H9 (cell line): Measurements from ENCODE around the gene ANTXR2. TPM values are rescaled to one million over a fixed set of nuclear protein-coding genes. Genes with fewer than 3 reads are reported as not detected.
"Not testable (repeated sequence)": the region's sequence is repeated elsewhere in the genome, so short reads cannot be mapped to it uniquely, and the experiment has no call there.

Source experiments
- DNase-seq: peaks from one replicate; pipeline ENCODE4 v3.0.0-alpha.2; 2017
- H2AFZ ChIP-seq: one replicate; pipeline ENCODE4 v1.6.1; 2013; ENCODE audit warnings: mild to moderate bottlenecking, low read length, control low read depth, moderate library complexity
- H2AK5ac ChIP-seq: 2 replicates; pipeline ENCODE4 v1.6.1; 2013; ENCODE audit warnings: low read length, control low read depth, mixed read lengths; ENCODE audit not compliant: insufficient read length
- H2BK120ac ChIP-seq: one replicate; pipeline ENCODE4 v1.6.1; 2013; ENCODE audit warnings: low read depth, mild to moderate bottlenecking, low read length, control low read depth, inconsistent platforms; ENCODE audit not compliant: poor library complexity, severe bottlenecking
- H2BK12ac ChIP-seq: 2 replicates; pipeline ENCODE4 v1.6.1; 2013; ENCODE audit warnings: low read length, control low read depth, mixed read lengths, low read depth; ENCODE audit not compliant: insufficient read length
- H2BK15ac ChIP-seq: 2 replicates; pipeline ENCODE4 v1.6.1; 2013; ENCODE audit warnings: low read depth, low read length, control low read depth
- H2BK20ac ChIP-seq: one replicate; pipeline ENCODE4 v1.6.1; 2013; ENCODE audit warnings: low read depth, mild to moderate bottlenecking, low read length, control low read depth, inconsistent platforms; ENCODE audit not compliant: poor library complexity, severe bottlenecking
- H2BK5ac ChIP-seq: 2 replicates; pipeline ENCODE4 v1.6.1; 2013; ENCODE audit warnings: low read length, control low read depth, mixed read lengths; ENCODE audit not compliant: insufficient read length
- H3K14ac ChIP-seq: 2 replicates; pipeline ENCODE4 v1.6.1; 2013; ENCODE audit warnings: low read length, control low read depth; ENCODE audit not compliant: insufficient read depth
- H3K18ac ChIP-seq: 2 replicates; pipeline ENCODE4 v1.6.1; 2013; ENCODE audit warnings: low read depth, mild to moderate bottlenecking, mixed read lengths, low read length, control low read depth; ENCODE audit not compliant: insufficient read length
- H3K23ac ChIP-seq: 2 replicates; pipeline ENCODE4 v1.6.1; 2013; ENCODE audit warnings: low read length, control low read depth, mixed read lengths, low read depth; ENCODE audit not compliant: insufficient read length
- H3K23me2 ChIP-seq: 2 replicates; pipeline ENCODE4 v1.6.1; 2013; ENCODE audit warnings: low read depth, mild to moderate bottlenecking, mixed read lengths, low read length, control low read depth; ENCODE audit not compliant: insufficient read length, poor library complexity, severe bottlenecking
- H3K27ac ChIP-seq: 2 replicates; pipeline ENCODE4 v1.5.1; 2013; ENCODE audit warnings: low read length, control low read depth, mixed read lengths, low read depth; ENCODE audit not compliant: insufficient read length
- H3K27me3 ChIP-seq: 2 replicates; pipeline ENCODE4 v1.6.1; 2013; ENCODE audit warnings: low read length, control low read depth, inconsistent platforms; ENCODE audit not compliant: insufficient read depth
- H3K4ac ChIP-seq: 2 replicates; pipeline ENCODE4 v1.6.1; 2013; ENCODE audit warnings: low read depth, mild to moderate bottlenecking, control low read depth, inconsistent platforms, low read length, moderate library complexity
- H3K4me1 ChIP-seq: 2 replicates; pipeline ENCODE4 v1.6.1; 2013; ENCODE audit warnings: low read length, control low read depth, inconsistent platforms; ENCODE audit not compliant: insufficient read depth
- H3K4me2 ChIP-seq: 2 replicates; pipeline ENCODE4 v1.6.1; 2013; ENCODE audit warnings: low read length, control low read depth, mixed read lengths; ENCODE audit not compliant: insufficient read length, insufficient read depth
- H3K56ac ChIP-seq: 2 replicates; pipeline ENCODE4 v1.6.1; 2013; ENCODE audit warnings: low read depth, mild to moderate bottlenecking, mixed read lengths, low read length, control low read depth; ENCODE audit not compliant: insufficient read length
- H3K79me1 ChIP-seq: 2 replicates; pipeline ENCODE4 v1.6.1; 2013; ENCODE audit warnings: low read depth, mild to moderate bottlenecking, moderate library complexity, low read length, control low read depth, inconsistent platforms; ENCODE audit not compliant: insufficient read depth, poor library complexity, severe bottlenecking
- H3K79me2 ChIP-seq: 2 replicates; pipeline ENCODE4 v1.6.1; 2013; ENCODE audit warnings: low read length, control low read depth, inconsistent platforms; ENCODE audit not compliant: insufficient read depth
- H3K9ac ChIP-seq: 2 replicates; pipeline ENCODE4 v1.6.1; 2013; ENCODE audit warnings: low read length, control low read depth, mixed read lengths; ENCODE audit not compliant: insufficient read length; ENCODE audit errors: extremely low read depth
- H3K9me3 ChIP-seq: one replicate; pipeline ENCODE4 v1.6.1; 2013; ENCODE audit warnings: low read depth, low read length, inconsistent platforms; ENCODE audit not compliant: control insufficient read depth
- H3T11ph ChIP-seq: one replicate; pipeline ENCODE4 v1.6.1; 2013; ENCODE audit warnings: mild to moderate bottlenecking, low read length, control low read depth, inconsistent platforms
- H4K20me1 ChIP-seq: one replicate; pipeline ENCODE4 v1.6.1; 2013; ENCODE audit not compliant: control insufficient read depth, insufficient read length, insufficient read depth
- H4K5ac ChIP-seq: 2 replicates; pipeline ENCODE4 v1.6.1; 2013; ENCODE audit warnings: low read depth, mild to moderate bottlenecking, mixed read lengths, low read length, control low read depth; ENCODE audit not compliant: insufficient read length
- H4K8ac ChIP-seq: replicated peaks from 2 replicates; pipeline ENCODE4 v1.6.1; 2013; ENCODE audit warnings: low read length, control low read depth, mixed read lengths, low read depth; ENCODE audit not compliant: insufficient read length
- H4K91ac ChIP-seq: 2 replicates; pipeline ENCODE4 v1.6.1; 2013; ENCODE audit warnings: low read depth, mild to moderate bottlenecking, moderate library complexity, mixed read lengths, low read length, control low read depth; ENCODE audit not compliant: insufficient read length
- H3K27ac Mint-ChIP-seq, 3 experiments: 2 replicates in 2 of 3; 3 replicates in 1 of 3; pipeline ENCODE4 v1.8.0; 2020 to 2021; ENCODE audit warnings: mixed read lengths in 3 of 3, mild to moderate bottlenecking in 1 of 3, moderate library complexity in 1 of 3
- H3K27me3 Mint-ChIP-seq: 2 replicates; pipeline ENCODE4 v1.8.0; 2021; ENCODE audit warnings: low read depth, mild to moderate bottlenecking, moderate library complexity, mixed read lengths
- H3K36me3 Mint-ChIP-seq, 3 experiments: 2 replicates in 2 of 3; 3 replicates in 1 of 3; pipeline ENCODE4 v1.8.0; 2020 to 2021; ENCODE audit warnings: low read depth in 3 of 3, mixed read lengths in 3 of 3; ENCODE audit not compliant: insufficient read depth in 1 of 3
- H3K4me1 Mint-ChIP-seq, 2 experiments: 2 replicates each; pipeline ENCODE4 v1.8.0; 2020; ENCODE audit warnings: mixed read lengths in 2 of 2
- H3K4me3 Mint-ChIP-seq, 2 experiments: 2 replicates in 1 of 2; 3 replicates in 1 of 2; pipeline ENCODE4 v1.8.0; 2020 to 2021; ENCODE audit warnings: mild to moderate bottlenecking in 2 of 2, mixed read lengths in 2 of 2, moderate library complexity in 1 of 2
- H3K9me3 Mint-ChIP-seq, 2 experiments: 2 replicates in 1 of 2; 3 replicates in 1 of 2; pipeline ENCODE4 v1.8.0; 2020; ENCODE audit warnings: mild to moderate bottlenecking in 2 of 2, mixed read lengths in 2 of 2, moderate library complexity in 1 of 2
- WGBS: extraction: QIAGEN DNeasy Blood & Tissue Kit; methylation state at CpG from one replicate; pipeline ENCODE4 v1.1.7; 2013; ENCODE audit warnings: missing lambda C conversion rate, low lambda C conversion rate, mixed read lengths; ENCODE audit not compliant: insufficient read length; ENCODE audit errors: extremely low coverage; 5-methylcytosine and 5-hydroxymethylcytosine counted together
- total RNA-seq: library from RNA; stranded (reverse); gene quantifications from 2 replicates; pipeline ENCODE4 v1.2.1, GENCODE V29; 2021
- TF ChIP-seq, protein P1 (sequence below): fragments of 200-600 bp; sonication (generic); conservative IDR thresholded peaks from 3 replicates; pipeline ENCODE4 v1.8.0; 2021; ENCODE audit warnings: antibody characterized with exemption, mild to moderate bottlenecking

ANTXR2 gene
- total RNA-seq, 1 experiment from 2014 or later, result 4.7 TPM

DNA sequence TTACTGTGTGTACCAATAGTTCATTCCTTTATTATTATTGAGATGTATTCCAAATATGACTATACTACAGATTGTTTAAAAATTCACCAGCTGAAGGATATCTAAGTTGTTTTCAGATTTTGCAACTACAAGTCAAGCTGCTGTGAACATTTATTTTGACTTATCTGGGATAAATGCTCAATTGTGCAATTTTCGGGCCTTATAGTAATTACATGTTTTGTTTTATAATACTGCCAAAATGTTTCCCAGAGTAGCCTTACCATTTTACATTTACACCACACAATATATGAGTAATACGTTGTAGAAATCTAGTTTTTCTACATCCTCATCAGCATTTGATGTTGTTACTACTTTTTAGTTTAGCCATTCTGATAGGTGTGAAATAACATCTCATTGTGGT lies 179.6 kb downstream of the ANTXR2 start:
- no peaks in the 10 kb centered on the region for H3K27me3 Mint-ChIP-seq
- no peak overlapping the region for H2AFZ ChIP-seq
- no peak overlapping the region for H4K91ac ChIP-seq
- no peaks in the 10 kb centered on the region for H4K20me1 ChIP-seq
- H3K79me1 ChIP-seq, result no peaks in the 10 kb centered on the region
- no peak overlapping the region for H2BK5ac ChIP-seq
- no peak overlapping the region for H4K8ac ChIP-seq
- no peak overlapping the region for H3K18ac ChIP-seq
- TF ChIP-seq, protein P1, sequence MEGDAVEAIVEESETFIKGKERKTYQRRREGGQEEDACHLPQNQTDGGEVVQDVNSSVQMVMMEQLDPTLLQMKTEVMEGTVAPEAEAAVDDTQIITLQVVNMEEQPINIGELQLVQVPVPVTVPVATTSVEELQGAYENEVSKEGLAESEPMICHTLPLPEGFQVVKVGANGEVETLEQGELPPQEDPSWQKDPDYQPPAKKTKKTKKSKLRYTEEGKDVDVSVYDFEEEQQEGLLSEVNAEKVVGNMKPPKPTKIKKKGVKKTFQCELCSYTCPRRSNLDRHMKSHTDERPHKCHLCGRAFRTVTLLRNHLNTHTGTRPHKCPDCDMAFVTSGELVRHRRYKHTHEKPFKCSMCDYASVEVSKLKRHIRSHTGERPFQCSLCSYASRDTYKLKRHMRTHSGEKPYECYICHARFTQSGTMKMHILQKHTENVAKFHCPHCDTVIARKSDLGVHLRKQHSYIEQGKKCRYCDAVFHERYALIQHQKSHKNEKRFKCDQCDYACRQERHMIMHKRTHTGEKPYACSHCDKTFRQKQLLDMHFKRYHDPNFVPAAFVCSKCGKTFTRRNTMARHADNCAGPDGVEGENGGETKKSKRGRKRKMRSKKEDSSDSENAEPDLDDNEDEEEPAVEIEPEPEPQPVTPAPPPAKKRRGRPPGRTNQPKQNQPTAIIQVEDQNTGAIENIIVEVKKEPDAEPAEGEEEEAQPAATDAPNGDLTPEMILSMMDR, result no peak
- no peaks in the 10 kb centered on the region for H3K36me3 Mint-ChIP-seq
- H3K23ac ChIP-seq, result no peak overlapping the region
- H2BK120ac ChIP-seq, result no peak overlapping the region
- no peak overlapping the region for H3T11ph ChIP-seq
- no CpG with 5 or more reads among the region's 2 CpGs for WGBS
- no peak overlapping the region for H3K27ac ChIP-seq
- H3K56ac ChIP-seq, result no peak overlapping the region
- no peak overlapping the region for H3K4me2 ChIP-seq
- no peak overlapping the region for H3K27ac Mint-ChIP-seq
- H3K14ac ChIP-seq, result no peak overlapping the region
- H3K4me1 ChIP-seq, result no peaks in the 10 kb centered on the region
- DNase-seq, result no peak
- H4K5ac ChIP-seq, result no peak overlapping the region
- no peak overlapping the region for H3K4me3 Mint-ChIP-seq
- H2AK5ac ChIP-seq, result no peak overlapping the region
- H3K4ac ChIP-seq, result no peak overlapping the region
- H3K9ac ChIP-seq, result no peak overlapping the region
- H3K9me3 ChIP-seq, result no peaks in the 10 kb centered on the region
- no peak overlapping the region for H2BK20ac ChIP-seq
- no peaks in the 10 kb centered on the region for H3K79me2 ChIP-seq
- no peaks in the 10 kb centered on the region for H3K27me3 ChIP-seq
- no peaks in the 10 kb centered on the region for H3K23me2 ChIP-seq
- H3K9me3 Mint-ChIP-seq, result no peaks in the 10 kb centered on the region; a peak in 1 of 5 replicates
- H3K4me1 Mint-ChIP-seq, result peaks cover 10 to 12% of the 10 kb centered on the region in 2 experiments
- H2BK15ac ChIP-seq, result no peak overlapping the region
- H2BK12ac ChIP-seq, result no peak overlapping the region

DNA sequence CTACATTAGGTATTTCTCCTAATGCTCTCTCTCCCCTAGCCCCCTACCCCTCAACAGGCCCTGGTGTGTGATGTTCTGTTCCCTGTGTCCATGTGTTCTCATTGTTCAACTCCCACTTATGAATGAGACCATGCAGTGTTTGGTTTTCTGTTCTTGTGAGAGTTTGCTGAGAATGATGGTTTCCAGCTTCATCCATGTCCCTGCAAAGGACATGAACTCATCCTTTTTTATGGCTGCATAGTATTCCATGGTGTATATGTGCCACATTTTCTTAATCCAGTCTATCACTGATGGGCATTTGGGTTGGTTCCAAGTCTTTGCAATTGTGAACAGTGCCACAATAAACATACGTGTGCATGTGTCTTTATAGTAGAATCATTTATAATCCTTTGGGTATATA lies 184.0 kb downstream of the ANTXR2 start:
- not testable (repeated sequence) for H3K27ac Mint-ChIP-seq, H2BK20ac ChIP-seq, DNase-seq, H2BK5ac ChIP-seq, H3K14ac ChIP-seq, H3T11ph ChIP-seq, H3K79me1 ChIP-seq, H3K4me3 Mint-ChIP-seq, H2BK12ac ChIP-seq, H3K56ac ChIP-seq, H4K91ac ChIP-seq, H3K4ac ChIP-seq, H3K4me1 ChIP-seq, H3K9ac ChIP-seq, H2AFZ ChIP-seq, H3K23me2 ChIP-seq, H3K36me3 Mint-ChIP-seq, H4K8ac ChIP-seq, H3K23ac ChIP-seq, H2AK5ac ChIP-seq, H2BK15ac ChIP-seq, H3K4me1 Mint-ChIP-seq, H3K9me3 Mint-ChIP-seq, H3K27ac ChIP-seq, H4K5ac ChIP-seq, H3K18ac ChIP-seq, H3K9me3 ChIP-seq, H3K27me3 Mint-ChIP-seq, H3K79me2 ChIP-seq, H4K20me1 ChIP-seq, H2BK120ac ChIP-seq, H3K27me3 ChIP-seq, H3K4me2 ChIP-seq
- no CpG with 5 or more reads among the region's 1 CpG for WGBS
